Measurements from ENCODE around the gene SPTB.
A peak's percentile ranks its signal among the peaks of the same experiment; 100 is the strongest.

Gene SPTB

GRCh38 chr14:64704143-64704742 lies 175.5 kb downstream of the SPTB start, which contains the start of gene PLEKHG3:
Gene PLEKHG3, plus strand, starts transcription at chr14:64704424. Its CDS starts 23,208 bp downstream, at chr14:64727632.
- DNase-seq, result peak; percentile 46 to 78 (median 58)

- DNase-seq, result peak; percentile 69 to 77 (median 70)
These were observed 176.1 kb downstream of the SPTB start for GRCh38 chr14:64703395-64704142.

GRCh38 chr14:64702493-64703394 lies 177.0 kb downstream of the SPTB start:
- DNase-seq, result no peak

- DNase-seq, result peak in 1 of 3 donors; percentile 38
These were observed 178.0 kb downstream of the SPTB start for GRCh38 chr14:64701660-64702059.

DNA sequence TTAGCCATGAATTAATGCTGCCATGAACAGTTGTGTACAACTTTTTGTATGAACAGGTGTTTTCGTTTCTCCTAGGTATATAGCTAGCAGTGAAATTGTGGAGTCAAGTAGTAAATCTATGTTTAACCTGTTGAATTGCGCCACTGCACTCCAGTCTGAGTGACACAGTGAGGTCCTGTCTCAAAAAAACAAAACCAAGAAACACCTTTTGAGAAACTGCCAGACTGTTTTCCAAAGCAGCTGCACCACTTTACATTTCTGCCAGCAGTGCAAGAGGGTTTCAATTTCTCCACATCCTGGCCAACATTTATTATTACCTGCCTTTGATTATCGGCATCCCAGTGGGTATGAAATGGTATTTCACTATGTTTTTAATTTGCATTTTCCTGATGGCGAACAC lies 178.8 kb downstream of the SPTB start:
- no peak for DNase-seq

DNA sequence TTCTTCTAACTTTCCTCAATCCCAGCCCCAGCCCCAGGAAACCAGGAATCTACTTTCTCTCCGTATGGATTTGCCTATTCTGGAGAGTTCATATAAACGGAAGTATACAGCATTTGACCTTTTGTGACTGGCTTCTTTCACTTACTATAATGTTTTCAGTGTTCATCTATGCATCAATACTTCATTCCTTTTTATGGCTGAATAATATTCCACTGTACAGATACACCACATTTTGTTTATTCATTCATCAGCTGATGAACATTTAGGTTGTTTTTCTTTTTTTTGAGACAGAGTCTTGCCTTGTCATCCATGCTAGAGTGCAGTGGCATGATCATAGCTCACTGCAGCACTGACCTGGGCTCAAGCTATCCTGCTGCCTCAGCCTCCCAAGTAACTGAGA lies 179.4 kb downstream of the SPTB start:
- no peak for DNase-seq

- DNase-seq, result peak; percentile 87 to 92 (median 90)
These were observed 180.8 kb downstream of the SPTB start for GRCh38 chr14:64698903-64699302.

GRCh38 chr14:64696355-64696857 lies 183.3 kb downstream of the SPTB start:
- DNase-seq, result no peak
